Nephron progenitor cell (in vitro differentiated cells): Measurements from ENCODE around the gene SLIT1.

ENCODE experiments used
- DNase-seq: peaks from one replicate; pipeline ENCODE4 v3.0.0; 2021
- H3K27ac Mint-ChIP-seq: 2 replicates; pipeline ENCODE4 v1.8.0; 2021; ENCODE audit warnings: mild to moderate bottlenecking, moderate library complexity, mixed read lengths
- H3K27me3 Mint-ChIP-seq: 2 replicates; pipeline ENCODE4 v1.8.0; 2021; ENCODE audit warnings: mild to moderate bottlenecking, low read depth, mixed read lengths; ENCODE audit not compliant: poor library complexity
- H3K36me3 Mint-ChIP-seq: 2 replicates; pipeline ENCODE4 v1.8.0; 2021; ENCODE audit warnings: low read depth, mixed read lengths
- H3K4me1 Mint-ChIP-seq: 2 replicates; pipeline ENCODE4 v1.8.0; 2021; ENCODE audit warnings: mixed read lengths
- H3K4me3 Mint-ChIP-seq: 2 replicates; pipeline ENCODE4 v1.8.0; 2021; ENCODE audit warnings: mild to moderate bottlenecking, moderate library complexity, mixed read lengths
- H3K9me3 Mint-ChIP-seq: 2 replicates; pipeline ENCODE4 v1.8.0; 2021; ENCODE audit warnings: mild to moderate bottlenecking, moderate library complexity, mixed read lengths
- CTCF ChIP-seq: fragments of 200-600 bp; sonication (generic); IDR thresholded peaks from 2 replicates; pipeline ENCODE4 v1.5.0; 2021; ENCODE audit warnings: antibody characterized with exemption

SLIT1 gene

GRCh38 chr10:97061423-97061822 lies 124.3 kb downstream of the SLIT1 start:
- Mint-ChIP-seq H3K9me3 (no peaks in the 10 kb centered on the region), H3K36me3 (no peaks in the 10 kb centered on the region), H3K4me3 (no peak overlapping the region), H3K27me3 (peaks cover 12% of the 10 kb centered on the region), H3K27ac (no peak overlapping the region), H3K4me1 (peaks cover 5% of the 10 kb centered on the region)
- no peak for DNase-seq
- no peak for TF ChIP-seq CTCF

- no peak for DNase-seq
- H3K36me3 Mint-ChIP-seq = no peaks in the 10 kb centered on the region
- peaks cover 9% of the 10 kb centered on the region for H3K27me3 Mint-ChIP-seq
- no peak overlapping the region for H3K4me3 Mint-ChIP-seq
- no peaks in the 10 kb centered on the region for H3K9me3 Mint-ChIP-seq
- H3K4me1 Mint-ChIP-seq = peaks cover 4% of the 10 kb centered on the region
- H3K27ac Mint-ChIP-seq = no peak overlapping the region
- no peak for TF ChIP-seq CTCF
Measured at GRCh38 chr10:97060441-97061084, 125.2 kb downstream of the SLIT1 start.

- Mint-ChIP-seq H3K27ac (no peak overlapping the region), H3K36me3 (no peaks in the 10 kb centered on the region), H3K27me3 (peaks cover 7% of the 10 kb centered on the region), H3K9me3 (no peaks in the 10 kb centered on the region), H3K4me1 (peaks cover 4% of the 10 kb centered on the region), H3K4me3 (no peak overlapping the region)
- DNase-seq = no peak
- no peak for TF ChIP-seq CTCF
Measured at GRCh38 chr10:97059872-97060205, 125.9 kb downstream of the SLIT1 start.

- Mint-ChIP-seq H3K4me3 (no peak overlapping the region), H3K4me1 (peaks cover 4% of the 10 kb centered on the region), H3K9me3 (no peaks in the 10 kb centered on the region), H3K27ac (no peak overlapping the region), H3K27me3 (peaks cover 5% of the 10 kb centered on the region), H3K36me3 (peaks cover 6% of the 10 kb centered on the region)
- TF ChIP-seq CTCF = no peak
- DNase-seq = no peak
Measured at GRCh38 chr10:97059006-97059871, 126.5 kb downstream of the SLIT1 start.

- Mint-ChIP-seq H3K36me3 (peaks cover 13% of the 10 kb centered on the region), H3K4me1 (peaks cover 4% of the 10 kb centered on the region), H3K27ac (no peak overlapping the region), H3K27me3 (peaks cover 5% of the 10 kb centered on the region), H3K4me3 (no peak overlapping the region), H3K9me3 (no peaks in the 10 kb centered on the region)
- no peak for DNase-seq
- no peak for TF ChIP-seq CTCF
Measured at GRCh38 chr10:97058521-97058920, 127.2 kb downstream of the SLIT1 start.
